Neural cell (in vitro differentiated cells): ENCODE measurements around the gene MFAP2. TPM values are rescaled to one million over a fixed set of nuclear protein-coding genes. Genes with fewer than 3 reads are reported as not detected.
A peak's percentile ranks its signal among the peaks of the same experiment; 100 is the strongest.

Source experiments
- H2AFZ ChIP-seq: fragments of 200-600, 300-800 bp; sonication (generic), shearing (Covaris generic); 2 replicates; pipeline ENCODE4 v1.6.0; 2014; ENCODE audit warnings: low read depth, mild to moderate bottlenecking, antibody characterized with exemption, low read length, moderate library complexity
- H3F3A ChIP-seq: fragments of 200-600 bp; shearing (Covaris generic); 2 replicates; pipeline ENCODE4 v1.6.1; 2016; ENCODE audit warnings: mild to moderate bottlenecking, moderate library complexity, mixed read lengths, antibody characterized with exemption, low read length; ENCODE audit not compliant: insufficient read depth, poor library complexity, severe bottlenecking
- H3K27ac ChIP-seq: fragments of 200-600, 300-800 bp; sonication (generic), shearing (Covaris generic); 2 replicates; pipeline ENCODE4 v1.5.1; 2014; ENCODE audit warnings: mild to moderate bottlenecking, low read length, moderate library complexity
- H3K27me3 ChIP-seq: fragments of 300-800, 200-600 bp; sonication (generic), shearing (Covaris generic); 2 replicates; pipeline ENCODE4 v1.6.0; 2014; ENCODE audit warnings: mild to moderate bottlenecking, low read depth, low read length, moderate library complexity; ENCODE audit not compliant: insufficient read depth
- H3K36me3 ChIP-seq: fragments of 300-800, 200-600 bp; sonication (generic), shearing (Covaris generic); 2 replicates; pipeline ENCODE4 v1.5.1; 2014; ENCODE audit warnings: mild to moderate bottlenecking, antibody characterized with exemption, low read length, moderate library complexity; ENCODE audit not compliant: insufficient read depth
- H3K4me2 ChIP-seq: fragments of 300-800, 200-600 bp; sonication (generic), shearing (Covaris generic); 2 replicates; pipeline ENCODE4 v1.6.0; 2014; ENCODE audit warnings: mild to moderate bottlenecking, low read length
- H3K4me3 ChIP-seq: fragments of 300-800, 200-600 bp; sonication (generic), shearing (Covaris generic); 2 replicates; pipeline ENCODE4 v1.5.1; 2014; ENCODE audit warnings: mild to moderate bottlenecking, low read length, moderate library complexity
- H3K79me2 ChIP-seq: fragments of 200-600 bp; shearing (Covaris generic); replicated peaks from 2 replicates; pipeline ENCODE4 v1.6.0; 2014; ENCODE audit warnings: mild to moderate bottlenecking, low read length, moderate library complexity; ENCODE audit not compliant: insufficient read depth
- H3K9ac ChIP-seq: fragments of 300-800, 200-600 bp; sonication (generic), shearing (Covaris generic); 2 replicates; pipeline ENCODE4 v1.6.1; 2016; ENCODE audit warnings: mild to moderate bottlenecking, low read length, mixed read lengths
- H3K9me2 ChIP-seq: fragments of 200-600 bp; shearing (Covaris generic); 2 replicates; pipeline ENCODE4 v1.6.1; 2016; ENCODE audit warnings: mild to moderate bottlenecking, low read length, mixed read lengths; ENCODE audit not compliant: insufficient read depth
- H3K9me3 ChIP-seq: fragments of 200-600, 300-800 bp; sonication (generic), shearing (Covaris generic); 2 replicates; pipeline ENCODE4 v1.6.1; 2016; ENCODE audit warnings: mild to moderate bottlenecking, mixed run types, low read length, moderate library complexity, mixed read lengths
- H4K20me1 ChIP-seq: fragments of 200-600 bp; shearing (Covaris generic); 2 replicates; pipeline ENCODE4 v1.6.1; 2016; ENCODE audit warnings: mild to moderate bottlenecking, mixed run types; ENCODE audit not compliant: insufficient read depth
- EZH2 ChIP-seq: fragments of 200-600, 300-800 bp; shearing (Covaris generic), sonication (generic); IDR thresholded peaks from 2 replicates; pipeline ENCODE4 v1.6.1; 2014; ENCODE audit warnings: antibody characterized with exemption, low read length, borderline replicate concordance, mild to moderate bottlenecking; ENCODE audit not compliant: insufficient read depth, poor library complexity, severe bottlenecking
- POLR2AphosphoS5 ChIP-seq: IDR thresholded peaks from 2 replicates; pipeline ENCODE4 v1.6.1; 2012
- SMC3 ChIP-seq: fragments of 450-650 bp; conservative IDR thresholded peaks from 2 replicates; pipeline ENCODE4 v1.6.1; 2014; ENCODE audit warnings: antibody characterized with exemption, mild to moderate bottlenecking, moderate library complexity; ENCODE audit not compliant: poor library complexity
- TAF1 ChIP-seq: IDR thresholded peaks from 2 replicates; pipeline ENCODE4 v1.6.1; 2012; ENCODE audit warnings: low read depth
- polyA plus RNA-seq: library from polyadenylated mRNA; depleted of rRNA; stranded (reverse); fragments of >200 nt; gene quantifications from 2 replicates; pipeline ENCODE4 v1.2.3, GENCODE V29; 2014
- TF ChIP-seq, protein P1 (sequence below): fragments of 450-650 bp; IDR thresholded peaks from 2 replicates; pipeline ENCODE4 v1.5.1; 2014; ENCODE audit warnings: antibody characterized with exemption, mild to moderate bottlenecking, moderate library complexity; ENCODE audit not compliant: poor library complexity, severe bottlenecking
- TF ChIP-seq, protein P2 (sequence below): IDR thresholded peaks from 2 replicates; pipeline ENCODE4 v1.6.1; 2012; ENCODE audit warnings: borderline replicate concordance

MFAP2 gene
- polyA plus RNA-seq, 1 donor from 2014 or later, result 68.4 TPM

- Histone ChIP-seq H3K9ac (no peak overlapping the region), H3K9me3 (no peaks in the 10 kb centered on the region), H3K27ac (no peak overlapping the region), H3K79me2 (no peaks in the 10 kb centered on the region), H2AFZ (no peak overlapping the region), H3F3A (no peaks in the 10 kb centered on the region), H3K4me2 (no peak overlapping the region), H3K9me2 (no peaks in the 10 kb centered on the region), H3K27me3 (no peaks in the 10 kb centered on the region), H4K20me1 (no peaks in the 10 kb centered on the region), H3K36me3 (no peaks in the 10 kb centered on the region), H3K4me3 (no peak overlapping the region)
- no peak for TF ChIP-seq POLR2AphosphoS5
- TF ChIP-seq, protein P1, sequence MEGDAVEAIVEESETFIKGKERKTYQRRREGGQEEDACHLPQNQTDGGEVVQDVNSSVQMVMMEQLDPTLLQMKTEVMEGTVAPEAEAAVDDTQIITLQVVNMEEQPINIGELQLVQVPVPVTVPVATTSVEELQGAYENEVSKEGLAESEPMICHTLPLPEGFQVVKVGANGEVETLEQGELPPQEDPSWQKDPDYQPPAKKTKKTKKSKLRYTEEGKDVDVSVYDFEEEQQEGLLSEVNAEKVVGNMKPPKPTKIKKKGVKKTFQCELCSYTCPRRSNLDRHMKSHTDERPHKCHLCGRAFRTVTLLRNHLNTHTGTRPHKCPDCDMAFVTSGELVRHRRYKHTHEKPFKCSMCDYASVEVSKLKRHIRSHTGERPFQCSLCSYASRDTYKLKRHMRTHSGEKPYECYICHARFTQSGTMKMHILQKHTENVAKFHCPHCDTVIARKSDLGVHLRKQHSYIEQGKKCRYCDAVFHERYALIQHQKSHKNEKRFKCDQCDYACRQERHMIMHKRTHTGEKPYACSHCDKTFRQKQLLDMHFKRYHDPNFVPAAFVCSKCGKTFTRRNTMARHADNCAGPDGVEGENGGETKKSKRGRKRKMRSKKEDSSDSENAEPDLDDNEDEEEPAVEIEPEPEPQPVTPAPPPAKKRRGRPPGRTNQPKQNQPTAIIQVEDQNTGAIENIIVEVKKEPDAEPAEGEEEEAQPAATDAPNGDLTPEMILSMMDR, result no peak
- no peak for TF ChIP-seq EZH2
- no peak for TF ChIP-seq SMC3
Observed at GRCh38 chr1:16988210-16988609, 7.8 kb upstream of the MFAP2 start.

DNA sequence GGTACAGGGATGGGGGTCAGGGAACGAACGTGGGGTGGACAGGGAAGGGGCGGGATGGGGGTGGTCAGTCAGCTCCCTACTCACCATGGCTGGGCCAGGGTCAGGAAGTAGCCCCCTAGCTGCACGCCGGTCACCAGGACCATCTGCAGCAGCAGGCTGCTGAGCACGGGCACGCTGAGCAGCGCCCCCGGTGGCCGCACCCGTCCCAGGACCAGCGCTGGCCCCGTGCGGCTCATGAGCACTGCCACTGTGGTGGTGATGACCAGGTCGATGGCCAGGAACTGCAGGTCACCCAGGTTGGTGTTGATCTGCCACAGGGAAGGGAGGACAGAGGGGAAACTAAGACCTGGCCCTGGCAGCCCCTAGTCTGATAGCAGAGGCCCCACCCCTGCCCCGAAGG is 6.5 kb upstream of the MFAP2 start:
- H3K79me2 ChIP-seq, result no peaks in the 10 kb centered on the region
- H4K20me1 ChIP-seq, result no peaks in the 10 kb centered on the region
- H3K9me3 ChIP-seq, result no peaks in the 10 kb centered on the region
- H2AFZ ChIP-seq, result no peak overlapping the region
- H3F3A ChIP-seq, result no peaks in the 10 kb centered on the region
- no peaks in the 10 kb centered on the region for H3K27me3 ChIP-seq
- no peak overlapping the region for H3K4me3 ChIP-seq
- no peak overlapping the region for H3K4me2 ChIP-seq
- TF ChIP-seq, protein P1, result peak; percentile 37
- TF ChIP-seq TAF1, result no peak
- no peaks in the 10 kb centered on the region for H3K36me3 ChIP-seq
- H3K9me2 ChIP-seq, result no peaks in the 10 kb centered on the region
- H3K27ac ChIP-seq, result no peak overlapping the region
- H3K9ac ChIP-seq, result no peak overlapping the region

- H3K27ac ChIP-seq, result no peak overlapping the region
- no peak overlapping the region for H3K4me3 ChIP-seq
- no peaks in the 10 kb centered on the region for H3K9me2 ChIP-seq
- no peak overlapping the region for H3K9ac ChIP-seq
- H2AFZ ChIP-seq, result no peak overlapping the region
- H3K4me2 ChIP-seq, result no peak overlapping the region
- H3K36me3 ChIP-seq, result no peaks in the 10 kb centered on the region
- H3F3A ChIP-seq, result no peaks in the 10 kb centered on the region
- TF ChIP-seq SMC3, result no peak
- TF ChIP-seq, protein P2, sequence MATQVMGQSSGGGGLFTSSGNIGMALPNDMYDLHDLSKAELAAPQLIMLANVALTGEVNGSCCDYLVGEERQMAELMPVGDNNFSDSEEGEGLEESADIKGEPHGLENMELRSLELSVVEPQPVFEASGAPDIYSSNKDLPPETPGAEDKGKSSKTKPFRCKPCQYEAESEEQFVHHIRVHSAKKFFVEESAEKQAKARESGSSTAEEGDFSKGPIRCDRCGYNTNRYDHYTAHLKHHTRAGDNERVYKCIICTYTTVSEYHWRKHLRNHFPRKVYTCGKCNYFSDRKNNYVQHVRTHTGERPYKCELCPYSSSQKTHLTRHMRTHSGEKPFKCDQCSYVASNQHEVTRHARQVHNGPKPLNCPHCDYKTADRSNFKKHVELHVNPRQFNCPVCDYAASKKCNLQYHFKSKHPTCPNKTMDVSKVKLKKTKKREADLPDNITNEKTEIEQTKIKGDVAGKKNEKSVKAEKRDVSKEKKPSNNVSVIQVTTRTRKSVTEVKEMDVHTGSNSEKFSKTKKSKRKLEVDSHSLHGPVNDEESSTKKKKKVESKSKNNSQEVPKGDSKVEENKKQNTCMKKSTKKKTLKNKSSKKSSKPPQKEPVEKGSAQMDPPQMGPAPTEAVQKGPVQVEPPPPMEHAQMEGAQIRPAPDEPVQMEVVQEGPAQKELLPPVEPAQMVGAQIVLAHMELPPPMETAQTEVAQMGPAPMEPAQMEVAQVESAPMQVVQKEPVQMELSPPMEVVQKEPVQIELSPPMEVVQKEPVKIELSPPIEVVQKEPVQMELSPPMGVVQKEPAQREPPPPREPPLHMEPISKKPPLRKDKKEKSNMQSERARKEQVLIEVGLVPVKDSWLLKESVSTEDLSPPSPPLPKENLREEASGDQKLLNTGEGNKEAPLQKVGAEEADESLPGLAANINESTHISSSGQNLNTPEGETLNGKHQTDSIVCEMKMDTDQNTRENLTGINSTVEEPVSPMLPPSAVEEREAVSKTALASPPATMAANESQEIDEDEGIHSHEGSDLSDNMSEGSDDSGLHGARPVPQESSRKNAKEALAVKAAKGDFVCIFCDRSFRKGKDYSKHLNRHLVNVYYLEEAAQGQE, result no peak
- H3K9me3 ChIP-seq, result no peaks in the 10 kb centered on the region
- no peaks in the 10 kb centered on the region for H3K79me2 ChIP-seq
- no peaks in the 10 kb centered on the region for H4K20me1 ChIP-seq
- no peaks in the 10 kb centered on the region for H3K27me3 ChIP-seq
Observed at GRCh38 chr1:16986560-16986959, 6.1 kb upstream of the MFAP2 start.
